Sigmoid colon (tissue), 7 donors: Measurements from ENCODE around the gene MSX2. TPM values are rescaled to one million over a fixed set of nuclear protein-coding genes. Genes with fewer than 3 reads are reported as not detected.
"Not testable (repeated sequence)": the region's sequence is repeated elsewhere in the genome, so short reads cannot be mapped to it uniquely, and the experiment has no call there.

Experiments
- DNase-seq: peaks from one replicate; pipeline ENCODE4 v3.0.0-alpha.2; 2019
- H3K27ac ChIP-seq, 4 donors: fragments of 200-600 bp; sonication (generic); one replicate each; pipeline ENCODE4 v1.5.1; 2016 to 2019; ENCODE audit warnings: mild to moderate bottlenecking in 1 of 4
- H3K27me3 ChIP-seq, 3 donors: fragments of 200-600 bp; sonication (generic); one replicate each; pipeline ENCODE4 v1.5.1; 2019; ENCODE audit warnings: mild to moderate bottlenecking in 1 of 3
- H3K36me3 ChIP-seq, 4 donors: fragments of 200-600 bp; sonication (generic); one replicate each; pipeline ENCODE4 v1.5.1; 2016 to 2019
- H3K4me1 ChIP-seq, 4 donors: fragments of 200-600 bp; sonication (generic); one replicate each; pipeline ENCODE4 v1.5.1; 2017 to 2019
- H3K4me3 ChIP-seq, 4 donors: fragments of 200-600 bp; sonication (generic); one replicate each; pipeline ENCODE4 v1.5.1; 2017 to 2019; ENCODE audit warnings: mild to moderate bottlenecking in 2 of 4, moderate library complexity in 1 of 4
- H3K9me3 ChIP-seq, 4 donors: fragments of 200-600 bp in 3 of 4; sonication (generic) in 3 of 4; one replicate each; pipeline versions ENCODE4 v1.5.1 to v1.6.1; 2013 to 2019
- CTCF ChIP-seq, 4 experiments: fragments of 450-650 bp in 3 of 4; fragments of 200-600 bp in 1 of 4; IDR thresholded peaks; one replicate each; pipeline ENCODE4 v1.5.1; 2016 to 2019; ENCODE audit warnings: antibody characterized with exemption in 4 of 4, mild to moderate bottlenecking in 3 of 4, moderate library complexity in 2 of 4
- EP300 ChIP-seq, 4 donors: sonication (generic); formaldehyde crosslinking; IDR thresholded peaks; one replicate each; pipeline ENCODE4 v1.6.1; 2017; ENCODE audit warnings: antibody characterized with exemption in 4 of 4
- POLR2A ChIP-seq, 2 donors: fragments of 450-650 bp; IDR thresholded peaks; one replicate each; pipeline ENCODE4 v1.6.1; 2016; ENCODE audit warnings: antibody characterized with exemption in 2 of 2, mild to moderate bottlenecking in 2 of 2, moderate library complexity in 2 of 2
- POLR2AphosphoS5 ChIP-seq, 4 donors: sonication (generic); formaldehyde crosslinking; IDR thresholded peaks; one replicate each; pipeline ENCODE4 v1.6.1; 2017; ENCODE audit warnings: antibody characterized with exemption in 4 of 4
- WGBS, 2 donors: extraction: QIAGEN DNeasy Blood & Tissue Kit; methylation state at CpG; one replicate each; pipeline ENCODE4 v1.1.7; 2013; 5-methylcytosine and 5-hydroxymethylcytosine counted together
- intact Hi-C: fragments of 100-400 bp; cut with DNase I; formaldehyde crosslinking; loops from one replicate; pipeline ENCODE4 v1.15.1; 2023
- polyA plus RNA-seq, 3 donors: library from polyadenylated mRNA; stranded (reverse); fragments of 200-250 nt; gene quantifications; one replicate each; pipeline ENCODE4 v1.2.3, GENCODE V29; 2013
- total RNA-seq, 4 donors: library from RNA; depleted of rRNA; stranded (reverse); fragments of >200 nt; gene quantifications; one replicate each; pipeline ENCODE4 v1.1.0, GENCODE V29; 2016
- donor health status: healthy with polysubstance abuse.
- donor health status: Bipolar disorder and iron deficiency.
- donor health status: healthy.

Gene MSX2
- total and polyA plus RNA-seq, 7 donors = 0.16 to 1.8 (median 1.1) TPM; not detected in 2

GRCh38 chr5:174755106-174755505 lies 30.7 kb downstream of the MSX2 start:
- no peak for DNase-seq
- 64 to 72% methylated on average over 2 of the region's 2 CpGs for WGBS, 2 donors
- Histone ChIP-seq H3K27ac (no peak overlapping the region), H3K27me3 (peaks cover 6 to 37% (median 27%) of the 10 kb centered on the region in 3 donors), H3K4me1 (peaks cover 0 to 11% (median 9%) of the 10 kb centered on the region in 4 donors), H3K9me3 (no peaks in the 10 kb centered on the region), H3K4me3 (no peak overlapping the region), H3K36me3 (no peaks in the 10 kb centered on the region)
- TF ChIP-seq CTCF (IDR thresholded peaks at IDR 0.05) (no peak), POLR2AphosphoS5 (IDR thresholded peaks at IDR 0.05) (no peak), POLR2A (IDR thresholded peaks at IDR 0.05) (no peak)
- intact Hi-C loops = no loop called here

GRCh38 chr5:174759091-174759490 lies 34.7 kb downstream of the MSX2 start:
- Histone ChIP-seq H3K36me3 (no peaks in the 10 kb centered on the region), H3K4me3 (no peak overlapping the region), H3K27ac (no peak overlapping the region), H3K27me3 (no peaks in the 10 kb centered on the region), H3K4me1 (no peaks in the 10 kb centered on the region), H3K9me3 (no peaks in the 10 kb centered on the region)
- DNase-seq = no peak
- 69 to 76% methylated on average over 3 of the region's 3 CpGs for WGBS, 2 donors
- intact Hi-C loops = no loop called here
- TF ChIP-seq POLR2A (IDR thresholded peaks at IDR 0.05) = no peak
- TF ChIP-seq POLR2AphosphoS5 (IDR thresholded peaks at IDR 0.05) = no peak
- no peak for TF ChIP-seq EP300 (IDR thresholded peaks at IDR 0.05)
- TF ChIP-seq CTCF (IDR thresholded peaks at IDR 0.05) = no peak

- H3K27ac ChIP-seq = no peak overlapping the region
- H3K4me1 ChIP-seq = no peaks in the 10 kb centered on the region
- intact Hi-C loops = no loop called here
- H3K9me3 ChIP-seq = no peaks in the 10 kb centered on the region
- no peak overlapping the region for H3K4me3 ChIP-seq
- H3K27me3 ChIP-seq = no peaks in the 10 kb centered on the region
- WGBS, 2 donors = 79 to 90% methylated on average over 11 of the region's 11 CpGs
- DNase-seq = no peak
- H3K36me3 ChIP-seq = no peaks in the 10 kb centered on the region
- TF ChIP-seq EP300 (IDR thresholded peaks at IDR 0.05) (no peak), CTCF (IDR thresholded peaks at IDR 0.05) (no peak), POLR2A (IDR thresholded peaks at IDR 0.05) (no peak), POLR2AphosphoS5 (IDR thresholded peaks at IDR 0.05) (no peak)
Observed at GRCh38 chr5:174760721-174761120, 36.3 kb downstream of the MSX2 start.

- H3K9me3 ChIP-seq, H3K27ac ChIP-seq, H3K4me3 ChIP-seq, H3K4me1 ChIP-seq, H3K27me3 ChIP-seq, H3K36me3 ChIP-seq, DNase-seq, intact Hi-C loops: not testable (repeated sequence)
- 80 to 96% methylated on average over 1 of the region's 2 CpGs for WGBS, 2 donors
Observed at GRCh38 chr5:174761341-174761740, 37.0 kb downstream of the MSX2 start.

GRCh38 chr5:174764309-174764708 lies 39.9 kb downstream of the MSX2 start:
- H3K4me1 ChIP-seq = no peaks in the 10 kb centered on the region
- no peaks in the 10 kb centered on the region for H3K9me3 ChIP-seq
- intact Hi-C loops = no loop called here
- H3K27me3 ChIP-seq = no peaks in the 10 kb centered on the region
- no peak for DNase-seq
- H3K36me3 ChIP-seq = no peaks in the 10 kb centered on the region
- no peak overlapping the region for H3K4me3 ChIP-seq
- WGBS, 2 donors = 63 to 81% methylated on average over 10 of the region's 10 CpGs
- TF ChIP-seq CTCF (IDR thresholded peaks at IDR 0.05) = no peak
- no peak for TF ChIP-seq POLR2AphosphoS5 (IDR thresholded peaks at IDR 0.05)
- H3K27ac ChIP-seq = no peak overlapping the region
